ENCODE data around the gene FOXP4.
A peak's percentile ranks its signal among the peaks of the same experiment; 100 is the strongest.

FOXP4 gene

GRCh38 chr6:41560431-41561192, 14.4 kb downstream of the FOXP4 start:
- H3K27me3 Mint-ChIP-seq: peaks cover 28% of the 10 kb centered on the region
- peaks cover 18% of the 10 kb centered on the region for H3K4me1 Mint-ChIP-seq (ENCODE audit: low read depth)
- peaks cover 4% of the 10 kb centered on the region for H3K36me3 Mint-ChIP-seq (ENCODE audit: low read depth)
- intact Hi-C loops (cut with micrococcal nuclease): no loop called here
- H3K27ac Mint-ChIP-seq: peak overlapping the region; percentile 60
- H3K4me3 Mint-ChIP-seq: peak overlapping the region; percentile 80
- H3K9me3 Mint-ChIP-seq: no peaks in the 10 kb centered on the region

- intact Hi-C loops (cut with micrococcal nuclease): no loop called here
- H3K36me3 Mint-ChIP-seq (ENCODE audit: low read depth): peaks cover 12% of the 10 kb centered on the region
- no peak overlapping the region for H3K27ac Mint-ChIP-seq
- H3K4me3 Mint-ChIP-seq: no peak overlapping the region
- peaks cover 28% of the 10 kb centered on the region for H3K27me3 Mint-ChIP-seq
- H3K4me1 Mint-ChIP-seq (ENCODE audit: low read depth): peaks cover 18% of the 10 kb centered on the region
- no peaks in the 10 kb centered on the region for H3K9me3 Mint-ChIP-seq
Measured at GRCh38 chr6:41561416-41561815, 15.2 kb downstream of the FOXP4 start.

- H3K9me3 Mint-ChIP-seq: no peaks in the 10 kb centered on the region
- intact Hi-C loops (cut with micrococcal nuclease): no loop called here
- H3K27me3 Mint-ChIP-seq: peaks cover 26% of the 10 kb centered on the region
- no peak overlapping the region for H3K27ac Mint-ChIP-seq
- peaks cover 18% of the 10 kb centered on the region for H3K4me1 Mint-ChIP-seq (ENCODE audit: low read depth)
- H3K4me3 Mint-ChIP-seq: no peak overlapping the region
- peaks cover 20% of the 10 kb centered on the region for H3K36me3 Mint-ChIP-seq (ENCODE audit: low read depth)
Measured at GRCh38 chr6:41561931-41562911, 16.0 kb downstream of the FOXP4 start.

- peaks cover 18% of the 10 kb centered on the region for H3K4me1 Mint-ChIP-seq (ENCODE audit: low read depth)
- peaks cover 26% of the 10 kb centered on the region for H3K27me3 Mint-ChIP-seq
- H3K36me3 Mint-ChIP-seq (ENCODE audit: low read depth): peaks cover 20% of the 10 kb centered on the region
- intact Hi-C loops (cut with micrococcal nuclease): no loop called here
- H3K4me3 Mint-ChIP-seq: no peak overlapping the region
- H3K9me3 Mint-ChIP-seq: no peaks in the 10 kb centered on the region
- H3K27ac Mint-ChIP-seq: no peak overlapping the region
Measured at GRCh38 chr6:41563060-41563776, 17.0 kb downstream of the FOXP4 start.

- no peaks in the 10 kb centered on the region for H3K9me3 Mint-ChIP-seq
- H3K4me3 Mint-ChIP-seq: no peak overlapping the region
- peaks cover 18% of the 10 kb centered on the region for H3K4me1 Mint-ChIP-seq (ENCODE audit: low read depth)
- no peak overlapping the region for H3K27ac Mint-ChIP-seq
- intact Hi-C loops (cut with micrococcal nuclease): no loop called here
- peaks cover 23% of the 10 kb centered on the region for H3K27me3 Mint-ChIP-seq
- H3K36me3 Mint-ChIP-seq (ENCODE audit: low read depth): peaks cover 34% of the 10 kb centered on the region
Measured at GRCh38 chr6:41564448-41565142, 18.4 kb downstream of the FOXP4 start.

- peaks cover 13% of the 10 kb centered on the region for H3K27me3 Mint-ChIP-seq
- peaks cover 13% of the 10 kb centered on the region for H3K4me1 Mint-ChIP-seq (ENCODE audit: low read depth)
- no peaks in the 10 kb centered on the region for H3K9me3 Mint-ChIP-seq
- H3K36me3 Mint-ChIP-seq (ENCODE audit: low read depth): peaks cover 40% of the 10 kb centered on the region
- no peak overlapping the region for H3K27ac Mint-ChIP-seq
- no peak overlapping the region for H3K4me3 Mint-ChIP-seq
- intact Hi-C loops (cut with micrococcal nuclease): no loop called here
Measured at GRCh38 chr6:41565701-41566100, 19.5 kb downstream of the FOXP4 start.

GRCh38 chr6:41566961-41567360, 20.8 kb downstream of the FOXP4 start:
- Mint-ChIP-seq H3K36me3 (ENCODE audit: low read depth) (peaks cover 40% of the 10 kb centered on the region), H3K27ac (no peak overlapping the region), H3K4me3 (no peak overlapping the region), H3K27me3 (peaks cover 7% of the 10 kb centered on the region), H3K9me3 (no peaks in the 10 kb centered on the region), H3K4me1 (ENCODE audit: low read depth) (peaks cover 13% of the 10 kb centered on the region)
- intact Hi-C loops (cut with micrococcal nuclease): no loop called here

GRCh38 chr6:41567684-41568083, 21.5 kb downstream of the FOXP4 start:
- H3K4me1 Mint-ChIP-seq (ENCODE audit: low read depth): peaks cover 20% of the 10 kb centered on the region
- intact Hi-C loops (cut with micrococcal nuclease): no loop called here
- H3K36me3 Mint-ChIP-seq (ENCODE audit: low read depth): peaks cover 40% of the 10 kb centered on the region
- no peak overlapping the region for H3K27ac Mint-ChIP-seq
- H3K27me3 Mint-ChIP-seq: peaks cover 2% of the 10 kb centered on the region
- H3K9me3 Mint-ChIP-seq: no peaks in the 10 kb centered on the region
- no peak overlapping the region for H3K4me3 Mint-ChIP-seq

GRCh38 chr6:41568202-41568584, 22.0 kb downstream of the FOXP4 start:
- Mint-ChIP-seq H3K27ac (no peak overlapping the region), H3K36me3 (ENCODE audit: low read depth) (peaks cover 40% of the 10 kb centered on the region), H3K9me3 (no peaks in the 10 kb centered on the region), H3K4me3 (no peak overlapping the region), H3K27me3 (no peaks in the 10 kb centered on the region), H3K4me1 (ENCODE audit: low read depth) (peaks cover 25% of the 10 kb centered on the region)
- intact Hi-C loops (cut with micrococcal nuclease): no loop called here

- Mint-ChIP-seq H3K4me1 (ENCODE audit: low read depth) (peaks cover 31% of the 10 kb centered on the region), H3K36me3 (ENCODE audit: low read depth) (peaks cover 40% of the 10 kb centered on the region), H3K4me3 (no peak overlapping the region), H3K27me3 (no peaks in the 10 kb centered on the region), H3K9me3 (no peaks in the 10 kb centered on the region), H3K27ac (no peak overlapping the region)
- intact Hi-C loops (cut with micrococcal nuclease): no loop called here
Measured at GRCh38 chr6:41568585-41569384, 22.6 kb downstream of the FOXP4 start.

- peaks cover 35% of the 10 kb centered on the region for H3K4me1 Mint-ChIP-seq (ENCODE audit: low read depth)
- intact Hi-C loops (cut with micrococcal nuclease): no loop called here
- H3K27ac Mint-ChIP-seq: no peak overlapping the region
- H3K4me3 Mint-ChIP-seq: no peak overlapping the region
- no peaks in the 10 kb centered on the region for H3K9me3 Mint-ChIP-seq
- H3K36me3 Mint-ChIP-seq (ENCODE audit: low read depth): peaks cover 40% of the 10 kb centered on the region
- H3K27me3 Mint-ChIP-seq: no peaks in the 10 kb centered on the region
Measured at GRCh38 chr6:41570259-41570615, 24.1 kb downstream of the FOXP4 start.

GRCh38 chr6:41571021-41571780, 25.0 kb downstream of the FOXP4 start:
- peaks cover 35% of the 10 kb centered on the region for H3K4me1 Mint-ChIP-seq (ENCODE audit: low read depth)
- no peaks in the 10 kb centered on the region for H3K9me3 Mint-ChIP-seq
- peaks cover 31% of the 10 kb centered on the region for H3K36me3 Mint-ChIP-seq (ENCODE audit: low read depth)
- H3K27ac Mint-ChIP-seq: no peak overlapping the region
- intact Hi-C loops (cut with micrococcal nuclease): no loop called here
- H3K27me3 Mint-ChIP-seq: peaks cover 2% of the 10 kb centered on the region
- H3K4me3 Mint-ChIP-seq: no peak overlapping the region
